HG03442 (cell line): ENCODE data around the gene KIF21A.

Experiments used
- ATAC-seq: cut with Tn5 transposase; IDR thresholded peaks from one replicate; pipeline ENCODE4 v1.9.1; 2021; ENCODE audit warnings: mild to moderate bottlenecking, moderate library complexity; ENCODE audit not compliant: unreplicated experiment

Gene KIF21A

DNA sequence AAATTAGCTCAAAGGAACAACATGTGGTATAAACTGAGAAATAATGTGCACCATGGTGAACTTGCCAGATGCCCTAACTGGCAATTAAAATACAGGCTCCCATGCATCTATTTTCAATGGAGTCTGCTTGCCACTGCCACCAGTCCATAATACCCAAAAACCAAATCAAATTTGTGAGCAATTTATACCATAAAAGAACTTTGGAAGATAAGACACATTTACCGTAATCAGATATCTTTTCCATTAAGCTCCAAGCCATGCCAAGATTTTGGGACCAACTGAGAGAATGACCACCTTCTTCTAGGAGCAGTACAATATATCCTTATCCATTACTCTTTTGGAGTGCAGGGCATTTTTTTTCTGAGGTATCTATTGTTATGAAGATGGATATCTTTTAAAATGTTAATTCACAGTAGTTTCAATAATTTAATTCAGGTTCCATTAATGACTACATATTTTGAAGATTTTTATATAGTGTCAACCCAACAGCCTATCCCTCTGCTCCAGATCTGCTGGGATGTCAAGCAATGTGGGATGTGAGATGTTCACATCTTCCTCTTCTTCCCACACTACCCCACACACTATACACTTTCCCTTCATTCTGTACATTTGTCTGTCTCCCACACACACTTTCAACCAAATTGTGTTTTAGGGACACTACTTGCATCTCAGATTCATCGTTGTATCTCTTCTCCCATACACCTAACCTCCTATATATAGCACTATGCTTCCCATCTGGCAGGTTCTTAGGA lies 53.3 kb downstream of the KIF21A start:
- ATAC-seq, result no peak

DNA sequence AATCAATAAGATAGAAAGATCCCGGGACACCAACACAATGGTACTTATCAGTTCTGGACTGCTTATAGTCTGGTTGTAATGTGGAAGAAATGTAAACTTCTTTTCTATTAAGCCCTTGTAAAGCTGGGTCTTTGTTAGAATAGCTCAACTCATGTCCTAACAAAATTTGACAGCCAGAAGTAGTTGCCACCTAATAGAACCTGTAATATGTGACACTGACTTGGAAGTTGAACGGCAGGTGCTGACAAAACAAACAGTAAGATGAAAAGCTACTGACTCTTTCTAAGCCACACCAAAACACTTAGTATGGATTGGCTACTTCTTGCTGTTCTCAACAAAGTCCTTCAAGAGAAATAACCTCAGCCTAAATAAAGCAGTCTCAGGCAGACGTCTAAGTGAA lies 56.6 kb downstream of the KIF21A start:
- no peak for ATAC-seq

DNA sequence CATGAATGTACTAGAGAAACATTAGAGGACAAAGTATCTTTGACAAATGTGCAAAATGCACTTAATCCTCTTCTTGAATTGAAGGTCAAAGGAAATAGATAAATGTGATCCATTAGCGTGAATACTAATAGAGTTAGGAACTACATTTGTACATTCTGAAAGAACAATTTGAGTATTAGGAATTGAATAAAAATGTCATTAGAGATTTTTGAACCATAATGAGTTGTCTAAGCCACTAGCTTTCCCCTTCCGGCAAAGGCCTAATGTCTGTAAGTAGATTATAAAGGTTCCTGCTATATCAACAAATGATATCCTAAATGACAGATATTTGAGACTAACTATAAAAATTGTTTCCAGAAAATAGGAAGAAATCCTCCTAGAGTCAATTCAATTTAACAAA lies 59.8 kb downstream of the KIF21A start:
- ATAC-seq, result no peak

DNA sequence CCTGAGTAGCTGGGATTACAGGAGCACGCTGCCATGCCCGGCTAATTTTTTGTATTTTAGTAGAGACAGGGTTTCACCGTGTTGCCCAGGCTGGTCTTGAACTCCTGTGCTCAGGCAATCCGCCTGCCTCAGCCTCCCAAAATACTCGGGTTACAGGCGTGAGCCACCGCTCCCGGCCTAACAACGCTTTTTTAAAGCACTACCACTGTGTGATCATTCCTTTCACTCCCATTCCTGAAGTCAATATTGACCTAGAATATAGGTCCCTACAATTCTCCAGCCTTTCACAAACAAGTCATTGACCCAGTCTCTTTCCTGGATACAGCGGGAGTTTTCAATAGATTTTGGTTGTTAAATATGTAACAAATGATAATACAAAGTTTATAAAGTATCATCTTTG lies 62.8 kb downstream of the KIF21A start:
- ATAC-seq, result no peak

DNA sequence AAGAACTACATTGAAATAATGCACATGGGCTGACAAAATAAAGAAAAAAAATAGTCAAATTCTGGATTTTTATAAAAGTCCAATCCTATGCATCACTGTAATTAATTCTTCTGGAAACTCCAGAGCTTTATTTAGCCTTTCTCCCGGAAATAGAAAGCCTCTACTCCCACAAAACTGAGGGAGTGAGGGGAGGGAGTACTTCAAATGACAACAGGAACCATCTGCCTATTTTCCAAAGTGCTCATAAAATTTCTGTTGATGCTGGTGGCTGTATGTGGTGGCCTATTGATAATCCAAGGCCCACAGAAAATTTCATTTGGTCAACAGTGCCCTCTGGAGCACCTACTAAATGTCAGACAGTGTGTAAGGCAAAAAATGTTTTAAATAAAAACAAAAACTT lies 64.6 kb downstream of the KIF21A start:
- ATAC-seq, result no peak

DNA sequence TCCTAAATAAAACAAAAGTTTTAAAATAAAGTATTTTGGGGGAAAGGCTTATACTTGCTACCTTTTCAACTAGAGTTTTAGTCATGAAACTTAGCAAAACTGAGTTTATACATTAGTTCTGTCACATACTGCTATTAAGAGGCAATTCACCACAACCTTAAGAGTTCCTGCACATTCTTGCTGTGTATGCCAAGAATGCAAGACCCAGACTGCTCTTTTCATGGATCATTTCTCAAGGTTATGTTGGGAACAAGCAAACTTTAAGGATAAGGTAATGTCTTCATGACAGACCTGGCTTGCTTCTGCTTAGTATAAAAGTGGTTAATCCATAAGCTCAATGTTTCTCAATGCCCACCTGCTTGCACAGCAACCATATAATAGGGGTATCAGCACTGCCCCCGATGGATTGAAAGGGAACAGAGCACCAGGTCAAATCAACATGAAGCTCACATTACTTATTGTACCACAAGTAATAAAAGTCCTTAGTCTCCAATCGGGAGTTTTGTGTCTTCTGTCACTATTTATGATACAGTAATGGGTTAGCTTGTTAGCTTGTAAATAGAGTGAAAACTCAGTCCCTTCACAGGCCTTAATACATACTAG lies 67.6 kb downstream of the KIF21A start:
- ATAC-seq, result no peak

DNA sequence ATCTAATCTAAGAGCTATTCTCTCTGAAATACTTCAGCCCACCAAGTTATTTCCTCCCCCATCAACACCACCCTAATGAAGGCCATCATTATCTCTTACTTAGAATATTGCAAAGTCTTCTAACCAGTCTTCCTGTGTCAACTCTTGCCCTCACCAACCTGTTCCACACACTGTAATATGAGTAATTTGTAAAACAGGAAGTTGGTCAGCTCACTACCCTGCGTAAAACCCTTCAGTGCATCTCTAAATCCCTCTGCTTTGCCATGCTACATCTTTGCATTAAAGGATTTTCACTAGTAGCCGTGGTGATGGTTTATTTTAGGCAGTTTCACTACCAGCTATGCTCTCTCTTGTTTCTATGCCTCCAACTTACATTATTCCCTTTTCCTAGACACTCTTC lies 70.0 kb downstream of the KIF21A start:
- peak; percentile 93 for ATAC-seq

DNA sequence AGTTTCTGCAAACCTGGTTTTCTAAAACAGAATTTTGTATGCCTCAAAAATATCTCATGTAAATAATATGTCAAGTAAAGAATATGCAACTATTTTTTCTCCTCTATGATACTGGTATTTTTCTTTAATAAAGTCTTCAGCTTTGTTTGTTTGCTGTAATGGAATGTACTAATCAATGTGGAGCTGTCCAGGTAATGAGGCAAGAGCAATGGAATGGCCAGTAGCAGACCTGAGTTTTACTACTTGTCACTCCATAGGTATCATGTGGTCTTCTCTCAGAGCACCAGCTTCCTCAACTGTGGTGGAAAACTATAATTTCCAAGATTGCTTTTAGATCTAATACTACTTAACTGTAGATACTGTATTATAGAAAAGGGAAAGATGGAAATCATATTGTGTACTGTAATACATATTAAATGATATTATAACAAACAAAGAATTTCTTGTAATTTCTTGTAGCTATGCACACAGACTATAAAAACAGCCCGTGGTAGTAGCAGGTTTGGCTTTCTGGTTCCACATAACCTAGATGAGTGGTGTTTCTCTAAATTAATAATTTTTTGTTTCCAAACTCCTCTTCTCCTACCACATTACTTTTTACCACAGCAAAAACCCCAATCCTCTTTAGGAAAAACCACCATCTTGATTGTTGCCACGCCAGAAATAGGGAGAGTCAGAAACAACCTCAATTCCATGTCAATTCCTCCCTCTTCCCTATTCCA lies 70.6 kb downstream of the KIF21A start:
- no peak for ATAC-seq

DNA sequence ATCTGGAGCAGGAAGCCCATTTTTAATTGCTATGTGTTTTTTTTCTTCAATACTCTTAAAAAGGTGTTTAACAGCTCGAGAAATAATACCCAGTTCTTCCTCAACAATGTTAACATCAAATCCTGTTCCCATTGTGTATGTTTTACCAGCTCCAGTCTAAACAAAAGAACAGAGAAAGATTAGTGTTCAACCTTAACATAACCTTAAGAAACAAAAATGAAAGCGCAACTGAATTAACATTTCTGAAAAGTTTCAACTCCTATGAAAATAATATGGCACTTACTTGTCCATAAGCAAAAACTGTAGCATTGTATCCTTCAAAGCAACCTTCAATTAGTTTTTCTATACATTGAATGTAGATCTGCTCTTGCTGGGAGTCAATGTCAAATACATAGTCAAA lies 73.2 kb downstream of the KIF21A start:
- no peak for ATAC-seq

DNA sequence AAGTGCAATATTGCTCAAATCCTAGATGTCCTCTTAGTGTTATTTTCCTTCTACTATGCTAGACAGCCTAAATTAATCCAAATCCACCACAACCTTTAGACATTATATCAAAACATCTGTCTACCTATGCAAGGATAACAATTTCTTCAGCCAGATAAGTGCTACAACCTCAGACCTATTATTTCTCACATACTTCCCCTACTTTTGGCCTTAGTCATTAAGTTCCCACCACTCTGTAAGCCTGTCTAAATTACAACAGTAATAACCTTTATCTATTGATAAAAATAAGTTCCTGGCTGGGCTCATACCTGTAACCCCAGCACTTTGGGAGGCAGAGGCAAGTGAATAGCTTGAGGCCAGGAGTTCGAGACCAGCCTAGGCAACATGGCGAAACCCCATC lies 74.0 kb downstream of the KIF21A start:
- ATAC-seq, result no peak

DNA sequence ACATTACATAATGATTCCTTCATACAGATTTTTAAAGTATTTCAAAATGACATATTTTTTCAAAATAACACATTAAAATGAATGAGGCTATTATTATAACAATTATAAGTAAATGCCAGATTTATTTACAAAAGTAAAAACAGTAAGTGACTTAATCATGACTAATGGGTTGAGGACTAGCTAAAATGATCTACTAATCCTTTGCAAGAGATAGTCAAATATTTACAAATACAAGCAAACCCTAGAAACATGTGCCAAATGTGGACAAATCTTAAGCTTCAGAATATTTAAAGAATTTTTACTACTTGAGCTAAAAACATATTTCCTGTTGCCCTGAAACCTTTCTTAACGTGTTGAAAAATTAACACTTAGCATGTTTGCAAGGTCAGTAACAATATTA lies 74.8 kb downstream of the KIF21A start:
- ATAC-seq, result no peak

DNA sequence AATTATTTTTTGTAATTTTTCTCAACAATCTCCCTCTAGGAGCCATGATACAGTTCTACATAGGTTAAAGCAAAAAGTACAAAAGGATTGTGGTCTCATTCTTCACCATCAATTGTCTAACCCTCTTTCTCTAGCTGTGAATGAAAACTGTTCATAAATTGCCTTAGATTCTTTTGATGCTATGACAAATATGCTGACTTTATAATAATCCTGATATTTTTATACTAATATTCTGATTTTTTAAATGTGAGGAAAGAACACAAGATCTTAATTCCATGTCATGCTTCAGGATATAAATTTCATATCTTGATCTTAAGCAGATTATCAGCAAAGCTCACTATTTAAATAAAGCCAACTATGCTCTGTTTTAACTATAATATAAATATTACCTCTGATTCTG lies 75.4 kb downstream of the KIF21A start:
- ATAC-seq, result no peak

DNA sequence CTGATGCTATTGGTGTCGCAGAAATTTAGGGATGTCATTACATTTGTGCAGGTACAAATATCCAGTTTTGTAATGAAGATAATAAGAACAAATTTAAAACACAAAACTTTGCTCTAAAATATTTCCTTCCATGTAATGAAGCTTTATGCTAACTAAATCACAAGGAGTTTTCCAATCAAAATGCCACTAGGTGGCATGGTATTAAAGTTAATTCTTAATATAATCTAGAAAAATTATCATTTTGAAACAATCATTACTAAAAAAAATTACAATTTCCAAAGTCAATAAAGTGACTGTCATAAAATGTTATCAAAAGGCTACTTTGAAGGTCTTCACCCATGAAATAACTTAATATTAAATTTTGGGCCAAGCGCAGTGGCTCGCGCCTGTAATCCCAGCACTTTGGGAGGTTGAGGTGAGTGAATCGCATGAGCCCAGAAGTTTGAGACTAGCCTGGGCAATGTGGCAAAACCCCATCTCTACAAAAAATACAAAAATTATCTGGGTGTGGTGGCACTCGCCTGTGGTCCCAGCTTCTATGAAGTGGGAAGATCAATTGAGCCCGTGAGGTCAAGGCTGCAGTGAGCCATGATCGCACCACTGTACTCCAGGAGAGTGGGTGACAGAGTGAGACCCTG lies 77.4 kb downstream of the KIF21A start:
- no peak for ATAC-seq

DNA sequence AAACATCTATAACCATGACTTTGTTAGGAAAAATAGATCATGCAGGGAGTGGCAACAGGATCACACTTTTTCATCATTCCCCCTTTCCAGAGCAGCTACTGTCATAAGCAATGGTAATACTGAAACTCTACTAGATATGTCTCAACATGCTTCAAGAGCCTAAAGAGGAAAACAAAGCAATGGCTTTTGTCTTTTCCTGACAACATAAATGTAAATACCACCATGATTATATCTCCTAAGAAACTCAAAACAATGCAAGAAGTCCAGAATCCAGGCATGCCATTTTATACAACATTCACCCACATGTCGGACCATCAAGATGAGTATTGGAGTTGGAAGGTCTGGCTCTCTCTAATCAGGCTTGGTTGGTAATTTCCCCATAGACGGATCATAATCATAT lies 78.7 kb downstream of the KIF21A start:
- ATAC-seq, result no peak

DNA sequence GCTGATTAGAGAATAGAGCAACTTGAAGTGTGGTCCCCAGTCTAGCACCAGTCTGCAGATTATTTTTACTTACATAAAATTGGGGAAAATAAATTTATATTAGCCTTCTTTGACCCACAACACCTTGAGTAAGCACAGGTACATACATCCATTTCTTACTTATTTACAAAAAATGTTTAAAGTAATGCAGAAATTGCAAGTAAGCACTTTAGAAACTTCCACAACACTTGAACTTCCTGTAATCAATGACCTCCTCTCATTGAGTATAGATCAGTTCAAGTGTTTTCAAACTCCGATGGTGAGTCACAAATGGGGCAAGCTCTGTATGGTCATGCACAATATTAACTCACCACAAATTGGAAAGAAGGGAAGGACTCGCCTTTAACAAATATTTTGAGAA lies 83.3 kb downstream of the KIF21A start:
- no peak for ATAC-seq

DNA sequence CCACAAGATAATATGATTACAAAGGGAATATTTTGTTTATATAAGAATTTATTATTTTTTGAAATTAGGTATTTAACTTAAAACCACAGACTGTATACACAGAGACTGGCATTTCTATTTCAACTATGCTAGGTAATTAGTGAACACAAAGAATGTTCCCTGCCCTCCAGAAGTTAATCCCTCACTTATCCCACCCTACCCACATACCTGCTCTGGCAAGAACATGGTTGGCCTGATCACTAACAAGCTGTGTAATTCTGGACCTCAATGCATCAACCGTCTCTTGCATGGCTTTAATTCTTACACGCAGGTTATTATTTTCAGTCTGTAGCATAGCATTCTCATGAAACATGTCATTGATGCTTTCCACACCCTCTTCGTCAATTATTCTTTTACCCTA lies 85.9 kb downstream of the KIF21A start:
- no peak for ATAC-seq

DNA sequence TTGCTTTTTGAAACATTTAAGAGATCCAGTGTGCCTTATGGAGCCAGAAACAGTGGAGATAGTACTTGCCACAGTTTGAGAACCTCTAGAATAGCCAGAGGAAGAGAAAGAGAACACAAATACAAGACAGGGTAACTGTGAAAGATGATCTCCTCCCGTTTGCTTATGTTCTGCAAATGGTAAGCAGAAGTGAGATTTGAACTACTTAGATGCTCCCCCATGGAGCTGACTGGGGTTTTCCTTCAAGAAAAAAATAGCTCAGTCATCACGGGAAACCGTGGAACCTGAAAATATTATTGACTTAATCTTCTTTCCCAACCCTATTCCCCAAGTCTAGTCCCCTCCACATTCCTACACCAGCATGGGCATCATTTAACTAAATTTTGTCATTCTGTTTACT lies 87.1 kb downstream of the KIF21A start:
- peak; percentile 46 for ATAC-seq

DNA sequence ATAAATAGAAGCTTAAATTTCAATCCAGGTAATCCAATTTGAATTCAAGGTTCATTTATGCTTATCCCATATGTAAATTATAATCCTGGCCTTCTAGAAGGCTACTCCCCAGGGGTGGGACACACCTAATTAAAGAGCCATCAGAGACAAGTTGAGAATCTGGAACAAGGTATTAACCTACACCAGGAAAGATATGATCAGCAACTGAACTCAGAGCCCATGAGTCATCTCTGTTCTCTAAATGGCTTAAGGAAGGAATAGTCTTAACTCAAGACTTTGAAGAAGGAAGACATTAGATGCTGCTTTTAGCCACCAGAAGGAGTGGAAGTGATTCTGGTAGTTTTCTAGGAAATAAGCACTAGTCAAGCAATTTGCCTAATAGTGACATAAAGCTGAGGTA lies 88.0 kb downstream of the KIF21A start:
- no peak for ATAC-seq

DNA sequence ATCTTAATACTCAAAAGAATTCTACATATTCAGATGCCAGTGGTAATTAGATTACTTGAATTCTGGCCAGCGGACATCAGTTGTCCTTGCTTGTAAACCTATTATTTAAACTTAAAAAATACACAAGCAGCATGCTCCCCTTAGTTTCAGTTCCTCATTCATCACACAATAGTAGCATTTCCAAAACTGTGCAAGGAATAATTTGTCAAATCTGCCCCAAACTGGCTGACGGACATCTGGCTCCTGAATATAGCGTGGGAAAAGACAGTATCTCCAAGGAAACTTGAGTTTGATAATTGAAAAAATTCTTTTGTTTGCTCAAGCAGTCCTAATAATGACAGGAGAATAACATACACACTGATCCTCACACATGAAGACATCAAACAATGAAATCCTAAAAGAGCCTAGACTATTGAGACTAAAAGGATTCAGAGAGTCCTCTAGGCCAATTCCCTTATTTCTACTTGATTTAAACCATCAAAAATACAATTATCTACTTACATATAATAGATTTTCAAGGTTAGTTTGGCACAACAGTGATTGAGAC lies 90.4 kb downstream of the KIF21A start:
- ATAC-seq, result no peak

DNA sequence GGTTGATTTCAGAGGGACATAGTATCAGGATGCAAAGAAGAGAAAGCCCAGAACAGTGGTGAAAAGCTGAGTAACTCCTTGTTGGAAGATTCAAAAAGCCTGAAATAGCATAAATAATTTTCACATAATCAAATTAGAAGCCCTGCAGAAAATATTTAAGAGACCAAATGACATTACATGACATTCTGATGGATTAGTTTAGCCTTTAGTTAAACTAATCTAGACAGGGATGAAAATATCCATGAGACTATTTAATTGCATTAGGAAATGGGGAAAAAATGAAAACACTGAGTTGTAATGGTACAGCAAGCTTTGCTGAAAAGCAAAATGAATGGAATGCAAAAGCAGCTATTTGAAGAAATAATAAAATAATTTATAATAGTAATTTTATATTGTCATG lies 91.8 kb downstream of the KIF21A start:
- no peak for ATAC-seq

DNA sequence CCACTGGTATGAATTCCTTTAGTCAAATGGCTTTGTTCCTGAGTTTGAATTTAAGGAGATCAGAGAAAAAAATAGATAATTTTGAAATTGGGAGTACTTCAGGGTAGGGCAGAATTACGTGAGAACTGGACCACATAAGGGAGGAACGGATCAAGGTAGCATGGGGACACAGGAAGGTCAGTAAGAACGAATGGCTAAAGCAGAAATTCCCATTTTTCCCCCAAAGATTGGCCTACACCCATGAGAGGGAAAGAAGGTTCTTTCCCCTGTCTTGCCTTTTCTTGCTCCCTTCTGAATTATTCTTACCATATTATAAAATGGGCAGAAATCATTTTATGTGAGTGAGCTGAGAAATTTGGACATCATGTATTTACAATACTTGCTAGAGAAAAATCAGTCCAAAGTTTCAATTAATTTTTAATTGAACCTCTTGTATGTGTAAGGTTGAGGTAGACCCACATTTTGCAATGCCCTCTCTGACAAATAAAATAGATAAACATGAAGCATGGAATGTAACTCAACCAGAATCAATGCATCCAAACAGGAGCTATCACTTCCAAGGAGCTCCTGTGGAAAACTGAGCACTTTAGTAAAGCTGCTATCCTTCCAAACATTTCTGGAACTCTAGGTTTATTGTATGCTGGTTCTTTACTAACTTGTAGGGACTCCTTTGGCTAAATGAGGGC lies 93.8 kb downstream of the KIF21A start:
- ATAC-seq, result no peak
